T-cell (primary cell): ENCODE measurements around the gene ZDHHC7. TPM values are rescaled to one million over a fixed set of nuclear protein-coding genes. Genes with fewer than 3 reads are reported as not detected.

Experiments used
- ATAC-seq, 4 experiments: fragments of 200-7000 bp in 3 of 4; fragments of 150-1000 bp in 1 of 4; cut with Tn5 transposase; replicated peaks in 1 of 4; 1 replicate in 3 of 4; 2 replicates in 1 of 4; pipeline ENCODE4 v1.10.0; 2021; ENCODE audit warnings: moderate library complexity in 3 of 4, mild to moderate bottlenecking in 2 of 4, moderate number of reproducible peaks in 1 of 4
- CTCF ChIA-PET, 2 donors: fragments of 300-600 bp; sonication (Branson Sonifier 250); formaldehyde crosslinking; loops; one replicate each; lab custom pipeline; 2022; ENCODE audit warnings: antibody characterized with exemption in 2 of 2; lab: Charles Lee
- POLR2A ChIA-PET, 2 donors: fragments of 300-600 bp; sonication (Branson Sonifier 250); formaldehyde crosslinking; loops; one replicate each; lab custom pipeline; 2022; ENCODE audit warnings: antibody characterized with exemption in 2 of 2; lab: Charles Lee
- DNase-seq, 35 experiments: peaks; one replicate each; pipeline versions ENCODE4 v3.0.0 to v3.0.0-alpha.2; 2013 to 2023
- H3K27ac ChIP-seq: one replicate; pipeline ENCODE4 v1.5.1; 2013; ENCODE audit warnings: low read length
- H3K27me3 ChIP-seq, 2 experiments: replicated peaks in 1 of 2; 1 replicate in 1 of 2; 2 replicates in 1 of 2; pipeline versions ENCODE4 v1.6.1 to v1.7.0; 2013; ENCODE audit warnings: low read length in 1 of 2, mixed read lengths in 1 of 2; ENCODE audit not compliant: control insufficient read depth in 2 of 2, insufficient read depth in 2 of 2; ENCODE audit errors: extremely low read depth in 1 of 2
- H3K36me3 ChIP-seq, 2 donors: 1 replicate in 1 of 2; 2 replicates in 1 of 2; pipeline versions ENCODE4 v1.6.1 to v1.7.0; 2013; ENCODE audit warnings: low read length in 1 of 2; ENCODE audit not compliant: control insufficient read depth in 2 of 2, insufficient read depth in 1 of 2; ENCODE audit errors: extremely low read depth in 1 of 2
- H3K4me1 ChIP-seq, 2 experiments: 1 replicate in 1 of 2; 2 replicates in 1 of 2; pipeline versions ENCODE4 v1.6.1 to v1.7.0; 2013; ENCODE audit warnings: low read length in 2 of 2, mixed read lengths in 1 of 2; ENCODE audit not compliant: insufficient read depth in 2 of 2, control insufficient read depth in 1 of 2; ENCODE audit errors: extremely low read depth in 1 of 2
- H3K4me3 ChIP-seq, 2 donors: 1 replicate in 1 of 2; 2 replicates in 1 of 2; pipeline versions ENCODE4 v1.5.1 to v1.7.0; 2013; ENCODE audit warnings: mild to moderate bottlenecking in 2 of 2, low read length in 1 of 2, moderate library complexity in 1 of 2; ENCODE audit not compliant: control insufficient read depth in 1 of 2; ENCODE audit errors: extremely low read depth in 1 of 2
- H3K9me3 ChIP-seq: 2 replicates; pipeline ENCODE4 v1.7.0; 2013
- H3K27ac Mint-ChIP-seq, 2 donors: one replicate each; pipeline ENCODE4 v1.8.0; 2020 to 2021; ENCODE audit warnings: mild to moderate bottlenecking in 2 of 2, mixed read lengths in 2 of 2
- H3K27me3 Mint-ChIP-seq, 2 donors: one replicate each; pipeline ENCODE4 v1.8.0; 2021 to 2022; ENCODE audit warnings: mixed read lengths in 2 of 2
- H3K36me3 Mint-ChIP-seq: one replicate; pipeline ENCODE4 v1.8.0; 2021; ENCODE audit warnings: mixed read lengths
- H3K4me1 Mint-ChIP-seq, 3 donors: one replicate each; pipeline ENCODE4 v1.8.0; 2020 to 2022; ENCODE audit warnings: mixed read lengths in 3 of 3, mild to moderate bottlenecking in 1 of 3
- H3K4me3 Mint-ChIP-seq, 3 donors: one replicate each; pipeline ENCODE4 v1.8.0; 2020 to 2022; ENCODE audit warnings: mild to moderate bottlenecking in 3 of 3, mixed read lengths in 3 of 3, moderate library complexity in 3 of 3
- H3K9me3 Mint-ChIP-seq, 3 donors: one replicate each; pipeline ENCODE4 v1.8.0; 2020 to 2022; ENCODE audit warnings: mixed read lengths in 3 of 3
- WGBS: methylation state at CpG from one replicate; pipeline ENCODE4 v1.1.5; 2013; ENCODE audit warnings: missing lambda C conversion rate; ENCODE audit not compliant: insufficient coverage; 5-methylcytosine and 5-hydroxymethylcytosine counted together
- total RNA-seq, 35 experiments: library from RNA in 6 of 35; stranded (reverse) in 6 of 35; fragments of 120-200 nt in 1 of 35; gene quantifications; one replicate each; pipeline versions ENCODE4 v1.2.1 to v1.2.4 and lab custom pipeline; 2013 to 2026

Gene ZDHHC7, protein sequence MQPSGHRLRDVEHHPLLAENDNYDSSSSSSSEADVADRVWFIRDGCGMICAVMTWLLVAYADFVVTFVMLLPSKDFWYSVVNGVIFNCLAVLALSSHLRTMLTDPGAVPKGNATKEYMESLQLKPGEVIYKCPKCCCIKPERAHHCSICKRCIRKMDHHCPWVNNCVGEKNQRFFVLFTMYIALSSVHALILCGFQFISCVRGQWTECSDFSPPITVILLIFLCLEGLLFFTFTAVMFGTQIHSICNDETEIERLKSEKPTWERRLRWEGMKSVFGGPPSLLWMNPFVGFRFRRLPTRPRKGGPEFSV
- total RNA-seq: 10 to 100 TPM; 33.5 to 43.9 (median 38.7) TPM
- 45.2 TPM for total RNA-seq (2013)
- total RNA-seq (lab: John Stamatoyannopoulos, UW): 42.5 to 103 (median 62.9) reads per million in 29 experiments

- POLR2A ChIA-PET: interaction anchor here (0.6 to 4.5 kb wide), 7 partner anchors 16 to 896 kb away, joined by 3 to 19 read pairs (median 7); partner anchors contain the start of gene KIAA0513 (in 1 of the 2)
- H3K36me3 ChIP-seq: no peaks in the 10 kb centered on the region
- CTCF ChIA-PET: interaction anchor here (0.5 to 2.3 kb wide), 8 partner anchors 16 to 522 kb away, joined by 3 to 12 read pairs (median 4); partner anchors contain the start of gene KIAA0513 (in 1 of the 2)
- Mint-ChIP-seq H3K9me3 (no peaks in the 10 kb centered on the region), H3K27ac (peak within 1 kb of the TSS; percentile 97), H3K4me1 (peaks cover 40 to 45% (median 44%) of the 10 kb centered on the region in 3 donors), H3K4me3 (peak within 1 kb of the TSS; percentile 95 to 97 (median 97)), H3K36me3 (peaks cover 3% of the 10 kb centered on the region), H3K27me3 (no peaks in the 10 kb centered on the region)
- H3K27ac ChIP-seq: peak within 1 kb of the TSS; percentile 99
- H3K27me3 ChIP-seq: peaks cover 0 to 3% of the 10 kb centered on the region in 2 experiments
- WGBS: under 1% methylated on average over 86 of the region's 86 CpGs
- H3K4me1 ChIP-seq: peaks cover 5 to 24% of the 10 kb centered on the region in 2 experiments
- DNase-seq: peak; percentile 67 to 94 (median 81)
- no peaks in the 10 kb centered on the region for H3K9me3 ChIP-seq
- peak; percentile 93 to 96 (median 94) for ATAC-seq
- H3K4me3 ChIP-seq: peak within 1 kb of the TSS; percentile 97 to 98
Measured at GRCh38 chr16:85010931-85011845, at the start of gene ZDHHC7. Gene ZDHHC7 (minus strand): TSS chr16:85011535. CDS start chr16:84990618, 20,917 bp downstream.

- H3K27ac Mint-ChIP-seq: peak overlapping the region in 1 of 2 donors; percentile 60
- no peak overlapping the region for H3K27ac ChIP-seq
Measured at GRCh38 chr16:85058909-85059308, 47.6 kb upstream of the ZDHHC7 start.

DNA sequence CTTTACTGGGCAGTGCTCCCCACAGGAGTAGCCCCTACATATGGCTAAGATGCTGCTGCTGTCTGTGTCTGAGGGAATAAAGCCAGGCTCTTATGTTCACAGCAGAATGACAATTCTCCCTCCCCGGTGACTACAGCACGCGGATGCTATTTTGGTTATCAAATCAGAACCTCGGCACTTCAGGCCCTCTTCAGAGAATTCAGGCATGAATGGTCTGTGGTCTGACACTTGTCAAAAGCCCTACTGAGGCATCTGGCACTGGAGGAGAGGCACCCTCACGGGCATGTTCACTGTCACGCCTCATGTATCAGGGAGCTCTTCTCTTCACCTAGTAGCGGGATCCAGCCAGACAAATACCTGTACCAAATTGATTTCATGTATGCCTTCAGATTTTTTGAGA lies 46.6 kb upstream of the ZDHHC7 start:
- Mint-ChIP-seq H3K4me3 (peak overlapping the region in 1 of 3 donors; percentile 69), H3K36me3 (peaks cover 7% of the 10 kb centered on the region), H3K4me1 (peaks cover 47 to 56% (median 53%) of the 10 kb centered on the region in 3 donors), H3K27ac (peak overlapping the region; percentile 95 to 97), H3K9me3 (no peaks in the 10 kb centered on the region), H3K27me3 (no peaks in the 10 kb centered on the region)
- 89% methylated on average over 6 of the region's 7 CpGs for WGBS
- ATAC-seq (no peak), DNase-seq (no peak)
- Histone ChIP-seq H3K4me3 (no peak overlapping the region), H3K4me1 (peaks cover 18 to 58% of the 10 kb centered on the region in 2 experiments), H3K36me3 (no peaks in the 10 kb centered on the region), H3K27me3 (no peaks in the 10 kb centered on the region), H3K9me3 (no peaks in the 10 kb centered on the region), H3K27ac (peak overlapping the region; percentile 92)
- ChIA-PET POLR2A (interaction anchor here in 1 of 2 donors (0.7 kb wide), 1 partner anchor 695 kb away, joined by 3 read pairs; no protein-coding TSS in a partner anchor), CTCF (no interaction called here)

More at GRCh38 chr16:85058909-85059308, 47.6 kb upstream of the ZDHHC7 start:
- WGBS: 60% methylated on average over 1 of the region's 4 CpGs
- Mint-ChIP-seq H3K4me1 (peaks cover 47 to 62% (median 54%) of the 10 kb centered on the region in 3 donors), H3K36me3 (peaks cover 7% of the 10 kb centered on the region), H3K4me3 (no peak overlapping the region), H3K9me3 (no peaks in the 10 kb centered on the region), H3K27me3 (no peaks in the 10 kb centered on the region)
- H3K36me3 ChIP-seq: no peaks in the 10 kb centered on the region
- ChIA-PET POLR2A (no interaction called here), CTCF (interaction anchor here in 1 of 2 donors (0.7 kb wide), 1 partner anchor 24 kb away, joined by 3 read pairs; no protein-coding TSS in a partner anchor)
- no peak overlapping the region for H3K4me3 ChIP-seq
- H3K27me3 ChIP-seq: no peaks in the 10 kb centered on the region
- ATAC-seq (no peak), DNase-seq (no peak)
- H3K4me1 ChIP-seq: peaks cover 18 to 60% of the 10 kb centered on the region in 2 experiments
- no peaks in the 10 kb centered on the region for H3K9me3 ChIP-seq

GRCh38 chr16:85057212-85057889 lies 46.0 kb upstream of the ZDHHC7 start:
- WGBS: 93% methylated on average over 3 of the region's 9 CpGs
- Histone ChIP-seq H3K9me3 (no peaks in the 10 kb centered on the region), H3K27me3 (no peaks in the 10 kb centered on the region), H3K27ac (peak overlapping the region; percentile 92), H3K4me1 (peaks cover 18 to 53% of the 10 kb centered on the region in 2 experiments), H3K4me3 (no peak overlapping the region), H3K36me3 (peaks cover 0 to 2% of the 10 kb centered on the region in 2 donors)
- Mint-ChIP-seq H3K36me3 (peaks cover 7% of the 10 kb centered on the region), H3K9me3 (no peaks in the 10 kb centered on the region), H3K27ac (peak overlapping the region; percentile 95 to 97), H3K4me3 (peak overlapping the region in 2 of 3 donors; percentile 17 to 69), H3K27me3 (no peaks in the 10 kb centered on the region), H3K4me1 (peaks cover 47 to 52% (median 52%) of the 10 kb centered on the region in 3 donors)
- POLR2A ChIA-PET: interaction anchor here in 1 of 2 donors (0.7 kb wide), 1 partner anchor 694 kb away, joined by 3 read pairs; no protein-coding TSS in a partner anchor
- no peak for ATAC-seq
- CTCF ChIA-PET: interaction anchor here in 1 of 2 donors (1.9 kb wide), 1 partner anchor 29 kb away, joined by 6 read pairs; no protein-coding TSS in a partner anchor
- no peak for DNase-seq

GRCh38 chr16:85056211-85056748 lies 44.9 kb upstream of the ZDHHC7 start:
- H3K27me3 Mint-ChIP-seq: no peaks in the 10 kb centered on the region
- Histone ChIP-seq H3K9me3 (no peaks in the 10 kb centered on the region), H3K4me3 (peak overlapping the region; percentile 34 to 60), H3K27me3 (no peaks in the 10 kb centered on the region), H3K27ac (peak overlapping the region; percentile 92), H3K36me3 (peaks cover 0 to 2% of the 10 kb centered on the region in 2 donors), H3K4me1 (peaks cover 18 to 43% of the 10 kb centered on the region in 2 experiments)
- ChIA-PET POLR2A (interaction anchor here in 1 of 2 donors (0.6 to 1.3 kb wide), 2 partner anchors 45 to 48 kb away, joined by 4 to 8 read pairs; partner anchors contain the start of gene ZDHHC7), CTCF (interaction anchor here in 1 of 2 donors (1.9 kb wide), 1 partner anchor 30 kb away, joined by 6 read pairs; no protein-coding TSS in a partner anchor)
- H3K4me3 Mint-ChIP-seq: peak overlapping the region; percentile 61 to 75 (median 69)
- ATAC-seq (no peak), DNase-seq (peak in 1 of 35 experiments; percentile 45)
- peak overlapping the region; percentile 95 to 97 for H3K27ac Mint-ChIP-seq
- peaks cover 41 to 45% (median 43%) of the 10 kb centered on the region in 3 donors for H3K4me1 Mint-ChIP-seq
- no peaks in the 10 kb centered on the region for H3K9me3 Mint-ChIP-seq
- peaks cover 2% of the 10 kb centered on the region for H3K36me3 Mint-ChIP-seq
- WGBS: 83% methylated on average over 15 of the region's 16 CpGs
